ENCODE results near the gene OGA. TPM values are rescaled to one million over a fixed set of nuclear protein-coding genes. Genes with fewer than 3 reads are reported as not detected.

OGA gene
- total and polyA plus RNA-seq, 2 donors (not counting 1 experiment from before 2014, with no cell fraction given): 128 to 418 TPM

- H3K9ac ChIP-seq (ENCODE audit: low read length): no peak overlapping the region
- H2AFZ ChIP-seq (ENCODE audit: insufficient read depth, low read depth, low read length, poor library complexity, severe bottlenecking): no peak overlapping the region
- Mint-ChIP-seq H3K4me3 (no peak overlapping the region), H3K27ac (no peak overlapping the region), H3K9me3 (ENCODE audit: insufficient read depth) (no peaks in the 10 kb centered on the region), H3K27me3 (no peaks in the 10 kb centered on the region), H3K4me1 (no peaks in the 10 kb centered on the region)
- H3K9me3 ChIP-seq (ENCODE audit: control extremely low read depth in 1 of 3, control insufficient read depth in 2 of 3, insufficient read depth in 1 of 3, low read length in 2 of 3): no peaks in the 10 kb centered on the region
- 94% methylated on average over 2 of the region's 4 CpGs for WGBS (ENCODE audit: insufficient coverage)
- ATAC-seq (ENCODE audit: low read depth): no peak
- no peak overlapping the region for H3K4me2 ChIP-seq (replicated peaks; ENCODE audit: low read depth, low read length, poor library complexity, severe bottlenecking)
- ChIA-PET POLR2A (interaction anchor here (0.5 kb wide), 1 partner anchor 219 kb away, joined by 4 read pairs; no protein-coding TSS in a partner anchor), CTCF (interaction anchor here (0.6 to 4.0 kb wide), 4 partner anchors 10 to 819 kb away, joined by 4 to 23 read pairs (median 10); no protein-coding TSS in a partner anchor)
- DNase-seq: no peak
- H3K4me3 ChIP-seq (ENCODE audit: control extremely low read depth in 1 of 5, extremely low read depth in 1 of 5, insufficient read depth in 1 of 5, low read depth in 2 of 5, low read length in 4 of 5): no peak overlapping the region
- TF ChIP-seq CTCF (IDR thresholded peaks at IDR 0.05) (no peak), EZH2 (IDR thresholded peaks at IDR 0.05; ENCODE audit: borderline replicate concordance, insufficient read depth, low read depth, low read length, poor library complexity, severe bottlenecking) (no peak)
- peaks cover 27% of the 10 kb centered on the region for H3K79me2 ChIP-seq (ENCODE audit: control insufficient read depth, insufficient read depth, low read length)
- H3K36me3 ChIP-seq (replicated peaks in 1 of 2; ENCODE audit: control extremely low read depth in 1 of 2, control insufficient read depth in 1 of 2, extremely low read depth in 1 of 2, insufficient read depth in 2 of 2, low read length in 1 of 2): peaks cover 0 to 31% of the 10 kb centered on the region in 2 experiments
- no peak overlapping the region for H3K27ac ChIP-seq (ENCODE audit: low read length in 2 of 2)
- intact Hi-C loops (cut with micrococcal nuclease): no loop called here
- H4K20me1 ChIP-seq (ENCODE audit: control insufficient read depth, insufficient read depth, low read length, poor library complexity, severe bottlenecking): peaks cover 17% of the 10 kb centered on the region
- no peaks in the 10 kb centered on the region for H3K4me1 ChIP-seq (ENCODE audit: control insufficient read depth in 2 of 2, insufficient read depth in 2 of 2, low read length in 2 of 2)
- H3K27me3 ChIP-seq (replicated peaks in 1 of 4; ENCODE audit: control extremely low read depth in 1 of 4, control insufficient read depth in 3 of 4, insufficient read depth in 4 of 4, low read length in 3 of 4): no peaks in the 10 kb centered on the region
Observed at GRCh38 chr10:101851411-101852116, 33.3 kb upstream of the OGA start.

GRCh38 chr10:101850749-101851148 lies 32.5 kb upstream of the OGA start:
- TF ChIP-seq EZH2 (IDR thresholded peaks at IDR 0.05; ENCODE audit: borderline replicate concordance, insufficient read depth, low read depth, low read length, poor library complexity, severe bottlenecking) (no peak), CTCF (IDR thresholded peaks at IDR 0.05) (no peak)
- DNase-seq: no peak
- Histone ChIP-seq H3K4me1 (ENCODE audit: control insufficient read depth in 2 of 2, insufficient read depth in 2 of 2, low read length in 2 of 2) (no peaks in the 10 kb centered on the region), H4K20me1 (ENCODE audit: control insufficient read depth, insufficient read depth, low read length, poor library complexity, severe bottlenecking) (peaks cover 17% of the 10 kb centered on the region), H3K9me3 (ENCODE audit: control extremely low read depth in 1 of 3, control insufficient read depth in 2 of 3, insufficient read depth in 1 of 3, low read length in 2 of 3) (no peaks in the 10 kb centered on the region), H3K27me3 (replicated peaks in 1 of 4; ENCODE audit: control extremely low read depth in 1 of 4, control insufficient read depth in 3 of 4, insufficient read depth in 4 of 4, low read length in 3 of 4) (no peaks in the 10 kb centered on the region), H3K4me3 (ENCODE audit: control extremely low read depth in 1 of 5, extremely low read depth in 1 of 5, insufficient read depth in 1 of 5, low read depth in 2 of 5, low read length in 4 of 5) (no peak overlapping the region), H3K4me2 (replicated peaks; ENCODE audit: low read depth, low read length, poor library complexity, severe bottlenecking) (no peak overlapping the region), H3K9ac (ENCODE audit: low read length) (no peak overlapping the region), H3K36me3 (replicated peaks in 1 of 2; ENCODE audit: control extremely low read depth in 1 of 2, control insufficient read depth in 1 of 2, extremely low read depth in 1 of 2, insufficient read depth in 2 of 2, low read length in 1 of 2) (peaks cover 0 to 37% of the 10 kb centered on the region in 2 experiments), H2AFZ (ENCODE audit: insufficient read depth, low read depth, low read length, poor library complexity, severe bottlenecking) (no peak overlapping the region), H3K79me2 (ENCODE audit: control insufficient read depth, insufficient read depth, low read length) (peaks cover 20% of the 10 kb centered on the region), H3K27ac (ENCODE audit: low read length in 2 of 2) (no peak overlapping the region)
- Mint-ChIP-seq H3K9me3 (ENCODE audit: insufficient read depth) (no peaks in the 10 kb centered on the region), H3K27ac (no peak overlapping the region), H3K4me1 (no peaks in the 10 kb centered on the region), H3K27me3 (no peaks in the 10 kb centered on the region), H3K4me3 (no peak overlapping the region)
- ChIA-PET POLR2A (no interaction called here), CTCF (interaction anchor here (1.9 to 4.0 kb wide), 3 partner anchors 10 to 159 kb away, joined by 5 to 23 read pairs (median 15); no protein-coding TSS in a partner anchor)
- no peak for ATAC-seq (ENCODE audit: low read depth)
- 100% methylated on average over 2 of the region's 3 CpGs for WGBS (ENCODE audit: insufficient coverage)
- intact Hi-C loops (cut with micrococcal nuclease): no loop called here

Measured in B cell (primary cell).